MM.1S (cell line): ENCODE results near the gene RASAL1.
A peak's percentile ranks its signal among the peaks of the same experiment; 100 is the strongest.

Source experiments
- DNase-seq: peaks from one replicate; pipeline ENCODE4 v3.0.0-alpha.2; 2015
- H2AFZ ChIP-seq: fragments of 300-600 bp; sonication (generic); 2 replicates; pipeline ENCODE4 v1.6.0; 2016; ENCODE audit warnings: antibody characterized with exemption, low read length
- H3F3A ChIP-seq: fragments of 300-600 bp; sonication (generic); 2 replicates; pipeline ENCODE4 v1.6.1; 2016; ENCODE audit warnings: mild to moderate bottlenecking, antibody characterized with exemption, low read length, moderate library complexity, mixed read lengths; ENCODE audit not compliant: insufficient read depth
- H3K27ac ChIP-seq: fragments of 300-600 bp; sonication (generic); 2 replicates; pipeline ENCODE4 v1.5.1; 2016; ENCODE audit warnings: mild to moderate bottlenecking, low read length
- H3K27me3 ChIP-seq: fragments of 300-600 bp; sonication (generic); replicated peaks from 2 replicates; pipeline ENCODE4 v1.6.0; 2016; ENCODE audit warnings: low read length; ENCODE audit not compliant: insufficient read depth
- H3K36me3 ChIP-seq: fragments of 300-600 bp; sonication (generic); replicated peaks from 2 replicates; pipeline ENCODE4 v1.6.1; 2016; ENCODE audit warnings: mild to moderate bottlenecking, low read length, mixed read lengths; ENCODE audit not compliant: insufficient read depth
- H3K4me1 ChIP-seq: fragments of 300-600 bp; sonication (generic); 2 replicates; pipeline ENCODE4 v1.6.1; 2016; ENCODE audit warnings: low read length, mixed read lengths
- H3K4me2 ChIP-seq: fragments of 300-600 bp; sonication (generic); 2 replicates; pipeline ENCODE4 v1.6.0; 2016; ENCODE audit warnings: low read depth, low read length
- H3K4me3 ChIP-seq: fragments of 300-600 bp; sonication (generic); 2 replicates; pipeline ENCODE4 v1.5.1; 2016; ENCODE audit warnings: low read length, mixed read lengths
- H3K79me2 ChIP-seq: fragments of 300-600 bp; sonication (generic); 2 replicates; pipeline ENCODE4 v1.6.1; 2016; ENCODE audit warnings: mixed run types, low read length, mixed read lengths
- H3K9ac ChIP-seq: fragments of 300-600 bp; sonication (generic); 2 replicates; pipeline ENCODE4 v1.6.1; 2016; ENCODE audit warnings: low read length, mixed read lengths
- H3K9me2 ChIP-seq: fragments of 300-600 bp; sonication (generic); replicated peaks from 2 replicates; pipeline ENCODE4 v1.6.1; 2016; ENCODE audit warnings: mild to moderate bottlenecking, low read length, mixed read lengths; ENCODE audit not compliant: insufficient read depth
- H3K9me3 ChIP-seq: fragments of 300-600 bp; sonication (generic); replicated peaks from 2 replicates; pipeline ENCODE4 v1.6.1; 2016; ENCODE audit warnings: mild to moderate bottlenecking, low read length, mixed read lengths; ENCODE audit not compliant: insufficient read depth
- H4K20me1 ChIP-seq: fragments of 300-600 bp; sonication (generic); 2 replicates; pipeline ENCODE4 v1.6.1; 2016; ENCODE audit warnings: mild to moderate bottlenecking, low read length, moderate library complexity, mixed read lengths; ENCODE audit not compliant: insufficient read depth
- CTCF ChIP-seq: fragments of 300-600 bp; sonication (generic); IDR thresholded peaks from 2 replicates; pipeline ENCODE4 v1.5.1; 2016; ENCODE audit warnings: antibody characterized with exemption, low read length, mixed read lengths
- EZH2 ChIP-seq: fragments of 300-600 bp; sonication (generic); optimal IDR thresholded peaks from 2 replicates; pipeline ENCODE3; 2017; ENCODE audit warnings: low read depth, mild to moderate bottlenecking, antibody characterized with exemption, low read length, mixed read lengths
- EZH2phosphoT487 ChIP-seq: fragments of 300-600 bp; sonication (generic); IDR thresholded peaks from 2 replicates; pipeline ENCODE4 v1.6.1; 2018; ENCODE audit warnings: antibody characterized with exemption, low read length

Gene RASAL1

DNA sequence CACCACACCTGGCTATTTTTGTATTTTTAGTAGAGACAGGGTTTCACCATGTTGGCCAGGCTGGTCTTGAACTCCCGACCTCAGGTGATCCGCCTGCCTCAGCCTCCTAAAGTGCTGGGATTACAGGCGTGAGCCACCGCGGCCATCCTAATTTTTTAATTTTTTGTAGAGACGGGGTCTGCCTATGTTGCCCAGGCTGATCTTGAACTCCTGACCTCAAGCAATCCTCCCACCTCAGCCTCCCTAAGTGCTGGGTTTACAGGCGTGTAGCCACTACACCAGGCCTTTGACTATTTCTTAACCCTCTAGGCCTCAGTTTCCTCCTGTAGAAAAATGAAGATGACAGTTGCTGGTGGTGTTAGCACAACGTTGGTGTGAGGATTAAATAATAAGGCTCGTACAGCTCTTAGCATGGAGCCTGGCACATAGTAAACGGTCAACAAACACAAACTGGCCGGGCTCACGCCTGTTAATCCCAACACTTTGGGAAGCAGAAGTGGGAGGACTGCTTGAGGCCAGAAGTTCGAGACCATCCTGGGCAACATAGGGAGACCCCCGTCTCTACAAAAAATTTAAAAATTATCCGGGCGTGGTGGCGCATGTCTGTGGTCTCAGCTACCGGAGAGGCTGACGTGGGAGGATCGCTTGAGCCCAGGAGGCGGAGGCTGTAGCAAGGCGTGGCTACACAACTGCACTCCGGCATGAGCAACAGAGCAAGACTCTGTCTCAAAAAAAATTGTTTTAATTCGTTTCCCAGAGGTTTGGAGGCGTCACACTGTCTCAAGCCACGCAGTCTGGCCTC lies 48.7 kb upstream of the RASAL1 start:
- no peak for DNase-seq
- Histone ChIP-seq H3F3A (no peaks in the 10 kb centered on the region), H4K20me1 (no peaks in the 10 kb centered on the region), H3K9me2 (no peaks in the 10 kb centered on the region), H3K4me3 (peak overlapping the region; percentile 88), H2AFZ (no peak overlapping the region; the same call in 1 of the 2 replicates), H3K4me2 (peak overlapping the region; percentile 62; the same call in 1 of the 2 replicates), H3K36me3 (no peaks in the 10 kb centered on the region), H3K79me2 (peaks cover 46% of the 10 kb centered on the region), H3K9me3 (no peaks in the 10 kb centered on the region), H3K27ac (peak overlapping the region; percentile 79; the same call in 1 of the 2 replicates), H3K9ac (peak overlapping the region; percentile 98), H3K27me3 (no peaks in the 10 kb centered on the region), H3K4me1 (peaks cover 5% of the 10 kb centered on the region; the same call in 1 of the 2 replicates)
- TF ChIP-seq EZH2phosphoT487, result no peak
- TF ChIP-seq CTCF, result no peak
- TF ChIP-seq EZH2, result no peak

DNA sequence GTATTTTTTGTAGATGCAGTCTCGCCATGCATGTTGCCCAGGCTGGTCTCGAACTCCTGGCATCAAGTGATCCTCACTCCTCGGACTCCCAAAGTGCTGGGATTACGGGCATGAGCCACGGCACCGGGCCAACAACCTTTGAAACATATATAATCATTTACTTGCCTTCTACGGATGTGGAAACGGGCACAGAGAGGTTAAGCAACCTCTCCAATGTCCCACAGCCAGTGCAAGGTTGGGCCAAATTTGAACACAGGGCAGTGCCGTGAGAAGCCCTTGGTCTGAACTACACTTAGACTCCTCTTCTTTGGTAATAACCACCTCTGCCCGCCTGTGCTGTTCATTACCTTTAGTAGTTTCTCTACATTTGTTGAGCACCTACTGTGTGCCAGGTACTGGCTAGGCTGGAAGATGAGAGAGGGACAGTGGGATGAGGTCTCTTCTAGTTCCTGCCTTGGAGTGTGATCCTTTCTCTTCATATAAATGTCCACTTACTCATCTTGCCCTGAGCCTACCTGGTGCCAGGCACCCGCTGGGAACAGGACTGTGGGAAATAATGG lies 47.5 kb upstream of the RASAL1 start:
- Histone ChIP-seq H2AFZ (no peak overlapping the region), H3K79me2 (peaks cover 46% of the 10 kb centered on the region), H3K4me3 (no peak overlapping the region), H3K9me2 (no peaks in the 10 kb centered on the region), H3K36me3 (no peaks in the 10 kb centered on the region), H3F3A (no peaks in the 10 kb centered on the region), H3K27me3 (no peaks in the 10 kb centered on the region), H3K9ac (no peak overlapping the region), H3K4me2 (no peak overlapping the region), H3K27ac (no peak overlapping the region), H4K20me1 (no peaks in the 10 kb centered on the region), H3K4me1 (peaks cover 5% of the 10 kb centered on the region; the same call in 1 of the 2 replicates), H3K9me3 (no peaks in the 10 kb centered on the region)
- no peak for DNase-seq
- TF ChIP-seq EZH2phosphoT487 (no peak), CTCF (no peak), EZH2 (no peak)

DNA sequence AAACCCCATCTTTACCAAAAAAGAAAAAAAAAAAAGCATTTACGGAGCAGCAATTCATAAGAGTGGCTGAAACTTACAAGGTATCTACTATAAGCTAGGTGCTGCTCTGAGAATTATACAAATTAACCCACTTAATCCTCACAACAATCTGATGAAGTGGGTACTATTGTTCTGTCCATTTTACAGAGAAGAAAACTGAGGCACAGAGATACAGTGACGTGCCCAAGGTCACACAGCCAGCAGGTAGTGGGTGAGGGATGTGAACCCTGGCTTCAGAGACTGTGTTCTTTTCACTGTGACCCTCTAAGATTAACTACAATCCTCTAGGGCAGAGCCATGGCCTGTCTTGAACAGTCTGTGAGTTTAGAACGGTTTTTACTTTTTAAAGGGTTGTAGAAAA lies 46.4 kb upstream of the RASAL1 start:
- Histone ChIP-seq H3K9me2 (no peaks in the 10 kb centered on the region), H3F3A (no peaks in the 10 kb centered on the region), H3K4me1 (peaks cover 5% of the 10 kb centered on the region; the same call in 1 of the 2 replicates), H4K20me1 (no peaks in the 10 kb centered on the region), H3K36me3 (no peaks in the 10 kb centered on the region), H3K4me2 (no peak overlapping the region), H2AFZ (no peak overlapping the region), H3K79me2 (peaks cover 46% of the 10 kb centered on the region), H3K27ac (no peak overlapping the region), H3K9me3 (no peaks in the 10 kb centered on the region), H3K9ac (no peak overlapping the region), H3K27me3 (no peaks in the 10 kb centered on the region), H3K4me3 (no peak overlapping the region)
- DNase-seq, result no peak
- TF ChIP-seq EZH2 (no peak), CTCF (no peak), EZH2phosphoT487 (no peak)
